Hematopoietic multipotent progenitor cell treated with erythropoietin and hydrocortisone succinate and interleukin-3 and kit ligand, for 17 days (in vitro differentiated cells): Measurements from ENCODE around the gene GPSM1.
"Not testable (repeated sequence)": the region's sequence is repeated elsewhere in the genome, so short reads cannot be mapped to it uniquely, and the experiment has no call there.

Source experiments
- DNase-seq: peaks from one replicate; pipeline ENCODE4 v3.0.0-alpha.2; 2015; ENCODE audit warnings: low spot score

The GPSM1 gene

DNA sequence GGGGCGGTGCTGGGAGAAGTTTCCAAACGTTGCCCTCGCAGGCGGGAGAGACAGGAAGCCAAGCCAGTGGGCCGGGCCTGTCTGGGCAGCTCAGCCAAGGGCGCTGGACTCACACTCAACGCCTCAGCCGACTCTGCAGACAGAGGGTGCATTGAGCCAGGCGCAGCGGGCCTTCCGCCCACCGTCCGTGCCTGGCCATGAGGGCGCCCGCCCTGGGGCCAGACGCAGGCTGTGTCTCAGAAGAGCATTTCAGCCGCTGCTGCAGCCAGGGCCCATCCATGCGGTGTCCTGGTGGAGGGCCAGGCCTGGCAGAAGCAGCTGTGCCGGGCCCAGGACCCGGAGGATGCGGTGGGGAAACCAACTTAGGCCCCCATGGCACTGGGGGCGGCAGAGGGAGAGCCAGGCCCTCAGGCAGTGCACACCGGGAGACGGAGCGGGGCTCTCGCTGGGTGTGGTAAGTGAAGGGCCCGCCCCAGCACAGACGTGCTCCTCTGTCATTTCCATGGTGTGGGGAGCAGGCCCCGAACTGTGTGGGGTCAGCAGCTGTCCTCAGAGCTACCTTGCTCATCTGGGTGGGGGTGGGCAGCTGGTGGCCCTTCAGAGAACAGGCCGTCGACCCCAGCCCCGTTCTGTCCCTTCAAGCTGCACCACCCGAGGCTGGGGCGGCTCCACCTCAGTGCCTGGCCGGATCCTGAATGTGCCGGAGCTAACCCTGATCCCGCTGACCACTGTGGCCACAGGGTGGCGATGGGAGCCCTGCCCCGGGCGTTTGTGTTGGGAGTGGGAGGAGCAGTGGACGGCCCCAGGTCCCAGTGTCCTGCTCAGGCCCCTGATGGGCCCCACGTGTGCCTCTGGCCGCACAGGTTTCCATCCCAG is 18.2 kb downstream of the GPSM1 start:
- DNase-seq, result no peak

DNA sequence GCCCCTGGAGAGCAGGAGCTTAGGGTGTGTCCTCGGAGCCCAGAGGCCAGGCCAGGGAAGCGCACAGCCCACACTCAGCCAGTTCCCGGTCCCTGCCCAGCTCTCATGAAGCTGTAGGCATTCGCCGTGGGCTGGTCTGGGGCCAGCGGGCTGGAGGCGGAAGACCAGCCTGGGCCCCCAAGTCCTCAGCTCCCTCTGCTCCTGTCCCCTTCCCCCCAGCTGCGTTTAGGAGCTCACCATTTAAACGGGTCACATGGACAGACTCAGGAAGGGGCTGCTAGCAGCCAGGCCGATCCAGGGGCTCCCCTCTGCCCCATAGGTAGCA is 18.8 kb downstream of the GPSM1 start:
- no peak for DNase-seq

DNA sequence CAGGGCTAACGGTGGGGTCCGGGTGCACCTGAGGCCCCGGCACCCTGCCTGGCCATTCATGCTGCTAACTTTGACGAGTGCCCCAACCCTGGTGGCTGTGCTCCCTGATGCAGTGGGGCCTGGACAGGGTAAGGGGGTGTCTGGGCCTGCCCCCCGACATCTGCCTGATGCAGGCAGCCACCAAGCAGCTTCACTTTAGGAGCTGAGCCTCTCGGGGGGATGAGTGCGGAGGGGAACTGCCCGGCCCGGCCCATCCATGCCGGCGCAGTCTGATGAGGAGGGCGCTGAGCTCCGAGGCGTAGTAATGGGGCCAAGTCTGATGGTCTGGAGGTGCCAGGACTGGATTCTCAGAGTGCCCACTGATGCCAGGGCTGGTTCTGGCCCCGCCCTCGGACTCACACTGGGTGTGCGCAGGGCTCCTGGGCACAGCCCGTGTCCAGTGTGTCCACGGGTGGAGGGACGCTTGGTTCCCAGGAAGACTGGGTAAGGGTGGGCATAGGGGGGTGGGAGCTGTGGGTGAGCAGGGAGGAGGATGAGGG is 19.7 kb downstream of the GPSM1 start:
- DNase-seq, result no peak

DNA sequence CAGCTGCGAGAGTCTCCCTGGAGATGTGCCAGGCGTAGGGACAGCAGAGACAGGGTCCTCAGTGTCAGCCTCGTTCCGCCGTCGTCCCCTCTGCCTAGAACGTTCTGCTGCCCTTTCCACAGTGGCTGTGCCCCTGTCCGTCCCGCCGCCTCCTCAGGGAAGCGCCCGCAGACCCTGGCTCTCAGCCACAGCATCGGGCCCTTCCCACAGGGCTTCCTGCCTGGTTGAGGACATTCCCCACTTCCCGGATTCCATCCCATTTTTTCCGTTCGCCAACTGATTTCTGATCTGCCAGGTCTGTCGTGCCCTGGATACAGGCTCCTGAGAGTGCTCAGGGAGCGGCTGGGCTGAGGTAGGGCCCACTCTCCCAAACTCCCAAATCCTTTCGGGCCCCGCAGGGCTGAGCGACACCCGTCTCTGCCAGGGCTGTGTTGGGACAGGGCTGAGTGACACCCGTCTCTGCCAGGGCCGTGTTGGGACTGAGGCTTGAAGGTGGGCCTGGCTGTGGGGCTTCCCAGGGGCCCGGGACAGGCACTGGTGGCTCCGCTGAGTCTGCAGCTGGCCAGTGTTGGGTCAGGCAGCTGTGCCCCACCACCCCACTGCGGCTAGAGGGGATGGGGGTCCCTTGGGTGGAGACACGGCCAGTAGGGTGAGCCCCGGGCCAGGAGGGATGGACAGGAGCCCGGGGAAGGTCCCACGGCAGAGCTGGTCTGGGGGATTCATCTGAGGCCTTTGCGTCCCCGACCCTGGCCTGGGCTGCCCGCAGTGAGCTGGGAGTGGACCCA is 20.3 kb downstream of the GPSM1 start:
- DNase-seq, result no peak

DNA sequence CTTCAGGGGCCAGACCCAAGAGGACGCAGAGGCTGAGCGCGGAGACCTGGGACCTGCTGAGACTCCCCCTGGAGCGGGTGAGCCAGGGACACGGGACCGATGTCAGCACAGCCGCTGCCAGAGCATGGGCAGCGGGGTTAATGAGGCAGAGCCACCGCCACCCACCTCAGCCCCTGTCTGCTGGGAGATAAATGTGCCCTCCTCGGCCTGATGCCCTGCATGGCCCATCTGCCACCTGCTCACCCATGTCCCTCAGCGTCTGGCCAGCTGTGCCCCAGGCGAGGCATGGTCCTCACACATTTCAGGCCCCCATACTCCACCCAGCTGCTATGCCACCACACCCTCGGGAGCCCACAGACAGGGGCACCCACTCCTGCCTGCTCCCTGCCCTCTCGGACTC is 21.4 kb downstream of the GPSM1 start:
- DNase-seq, result no peak

DNA sequence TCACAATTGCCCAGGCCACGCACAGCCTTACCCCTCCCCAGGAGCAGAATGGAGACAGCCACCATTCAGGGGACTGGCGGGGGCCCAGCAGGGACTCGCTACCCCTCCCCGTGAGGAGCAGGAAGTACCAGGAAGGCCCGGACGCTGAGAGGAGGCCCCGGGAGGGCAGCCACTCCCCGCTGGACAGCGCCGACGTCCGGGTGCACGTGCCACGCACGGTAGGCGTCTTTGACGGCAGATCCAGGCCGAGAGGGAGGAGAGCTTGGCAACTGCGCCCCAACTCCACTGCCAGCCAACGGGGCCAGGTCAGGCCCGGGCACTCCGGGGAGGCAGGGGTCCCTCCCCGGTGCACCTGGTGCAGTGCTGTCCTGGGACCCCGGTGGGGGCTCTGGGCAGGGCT is 22.2 kb downstream of the GPSM1 start:
- no peak for DNase-seq

DNA sequence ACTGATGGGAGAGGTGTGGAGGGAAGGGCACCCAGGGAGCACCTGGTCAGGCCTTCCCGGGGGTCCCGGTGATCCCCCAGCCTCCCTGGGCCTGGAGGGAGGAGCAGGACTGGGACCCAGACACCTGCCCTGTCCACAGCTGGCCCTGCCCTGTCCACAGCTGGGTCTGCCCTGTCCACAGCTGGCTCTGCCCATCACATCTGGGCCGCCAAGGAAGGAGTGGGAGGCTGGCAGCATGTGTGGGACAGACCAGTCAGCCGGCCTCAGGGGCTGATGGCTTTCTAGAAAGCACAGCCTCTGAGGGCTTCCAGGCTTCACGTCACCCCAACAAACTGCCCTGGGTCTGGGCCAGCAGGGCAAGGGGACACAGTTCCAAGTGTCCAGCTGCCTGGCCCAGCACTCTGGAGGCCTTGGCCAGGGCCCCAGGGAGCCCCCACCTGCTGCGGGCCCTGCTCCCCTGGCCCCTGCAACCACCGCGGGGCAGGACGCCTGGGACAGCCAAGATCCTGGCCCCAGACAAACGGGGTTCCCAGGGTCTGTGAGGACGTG is 24.0 kb downstream of the GPSM1 start:
- no peak for DNase-seq

DNA sequence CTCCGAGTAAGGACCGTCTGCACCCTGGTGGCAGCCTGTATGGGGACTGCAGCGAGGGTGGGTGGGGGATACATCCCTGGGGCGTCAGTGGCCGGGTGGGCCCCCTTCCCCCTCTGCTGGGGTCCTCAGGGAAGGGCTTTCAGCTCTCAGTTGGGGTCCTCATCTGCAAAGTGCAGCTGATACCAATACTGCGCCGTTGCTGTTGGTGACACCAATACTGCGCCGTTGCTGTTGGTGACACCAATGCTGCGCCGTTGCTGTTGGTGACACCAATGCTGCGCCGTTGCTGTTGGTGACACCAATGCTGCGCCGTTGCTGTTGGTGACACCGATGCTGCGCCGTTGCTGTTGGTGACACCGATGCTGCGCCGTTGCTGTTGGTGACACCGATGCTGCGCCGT is 24.5 kb downstream of the GPSM1 start:
- DNase-seq, result not testable (repeated sequence)

DNA sequence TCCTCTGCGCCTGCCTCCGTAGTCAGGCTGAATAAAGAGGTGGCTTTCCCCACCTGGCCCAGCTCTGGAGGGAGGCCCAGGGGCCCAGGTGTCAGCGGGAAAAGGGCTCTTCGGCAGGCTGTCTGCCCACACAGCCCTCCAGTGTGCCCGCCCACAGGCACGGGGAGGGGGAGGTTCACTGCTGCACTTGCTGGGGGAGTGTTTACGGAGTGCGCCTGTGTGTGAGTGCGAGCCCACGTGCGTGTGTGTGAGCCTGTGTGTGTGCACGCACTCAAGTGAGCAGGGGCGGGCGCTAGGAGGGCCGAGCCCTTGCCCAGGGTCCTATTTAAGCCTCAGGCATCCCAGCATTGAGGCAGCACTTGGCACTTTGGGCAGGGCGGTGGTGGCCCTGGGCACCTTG is 25.3 kb downstream of the GPSM1 start:
- DNase-seq, result no peak

DNA sequence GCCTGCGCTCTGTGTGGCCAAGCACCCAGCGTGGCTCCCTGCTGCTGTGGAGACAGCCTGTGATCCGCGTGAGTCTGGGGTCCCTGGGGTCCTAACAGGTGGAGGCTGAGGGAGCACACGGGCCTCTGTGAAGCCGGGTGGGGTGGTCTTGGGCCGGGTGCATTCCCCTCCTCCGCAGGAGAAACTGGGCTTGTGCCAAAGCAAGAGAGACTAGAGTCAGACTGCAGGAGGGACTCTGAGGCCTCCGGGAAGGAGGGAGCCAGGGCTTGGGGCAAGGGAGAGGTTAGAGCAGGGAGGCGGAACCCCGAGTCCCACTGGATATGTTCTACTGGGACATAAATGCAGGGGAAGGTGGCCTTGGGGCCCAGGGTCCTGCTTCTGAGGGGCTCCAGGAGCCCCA is 25.7 kb downstream of the GPSM1 start:
- DNase-seq, result no peak

DNA sequence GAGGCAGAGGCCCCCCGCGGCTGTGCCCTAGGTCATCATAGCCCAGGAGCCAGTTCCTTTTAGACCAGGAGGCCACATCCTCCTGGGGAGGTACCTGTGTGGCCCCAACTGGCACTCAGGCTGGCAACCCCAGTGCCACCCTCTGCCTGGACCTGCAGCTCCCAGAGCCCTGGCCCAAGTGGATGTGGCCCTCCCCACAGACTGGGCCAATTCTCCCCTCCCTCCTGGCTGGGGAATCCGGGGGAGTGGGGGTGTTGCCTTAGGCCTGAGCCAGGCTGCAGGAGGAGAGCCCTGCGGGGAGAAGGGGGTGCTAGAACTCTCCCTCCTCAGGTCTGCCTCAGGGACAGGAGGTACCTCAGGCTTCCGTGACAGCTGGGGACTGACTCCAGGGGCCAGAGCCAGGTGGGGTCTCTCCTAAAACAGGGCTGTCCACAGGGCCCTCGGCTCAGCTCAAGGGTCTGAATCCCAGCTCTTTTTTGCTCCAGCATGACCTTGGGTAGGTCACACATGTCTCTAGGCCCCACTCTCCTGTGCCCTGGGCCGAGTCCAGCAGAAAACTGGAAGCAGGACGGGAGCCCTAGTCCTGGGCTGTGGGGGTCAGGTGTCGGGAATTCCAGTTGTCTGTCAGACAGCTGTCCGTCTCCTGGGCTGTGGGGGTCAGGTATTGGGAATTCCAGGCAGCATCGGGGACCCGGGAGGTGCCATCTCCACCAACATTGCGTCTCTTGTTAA is 26.6 kb downstream of the GPSM1 start:
- no peak for DNase-seq

DNA sequence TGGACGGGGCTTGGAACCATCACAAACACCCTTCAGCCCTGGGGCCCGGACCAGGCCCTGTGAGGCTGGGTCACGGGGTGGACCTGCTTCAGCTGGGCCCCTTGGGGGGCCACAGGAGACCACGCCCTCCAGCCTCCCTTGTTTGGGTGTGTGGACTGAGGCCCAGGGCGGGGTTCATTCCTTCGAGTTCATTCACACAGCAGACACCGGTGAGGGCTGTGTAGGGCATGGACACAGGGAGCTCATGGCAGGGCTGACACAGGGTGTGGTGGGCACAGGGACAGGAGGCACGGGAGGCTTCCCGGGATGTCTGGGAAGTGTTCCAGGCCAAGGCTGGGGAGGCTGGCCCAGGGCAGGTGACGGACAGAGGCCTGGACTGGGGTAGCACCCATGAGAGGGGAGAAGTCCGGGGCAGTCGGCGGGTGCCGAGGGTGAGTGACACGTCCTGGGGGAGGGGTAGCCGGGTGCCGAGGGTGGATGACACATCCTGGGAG is 27.3 kb downstream of the GPSM1 start:
- DNase-seq, result no peak

DNA sequence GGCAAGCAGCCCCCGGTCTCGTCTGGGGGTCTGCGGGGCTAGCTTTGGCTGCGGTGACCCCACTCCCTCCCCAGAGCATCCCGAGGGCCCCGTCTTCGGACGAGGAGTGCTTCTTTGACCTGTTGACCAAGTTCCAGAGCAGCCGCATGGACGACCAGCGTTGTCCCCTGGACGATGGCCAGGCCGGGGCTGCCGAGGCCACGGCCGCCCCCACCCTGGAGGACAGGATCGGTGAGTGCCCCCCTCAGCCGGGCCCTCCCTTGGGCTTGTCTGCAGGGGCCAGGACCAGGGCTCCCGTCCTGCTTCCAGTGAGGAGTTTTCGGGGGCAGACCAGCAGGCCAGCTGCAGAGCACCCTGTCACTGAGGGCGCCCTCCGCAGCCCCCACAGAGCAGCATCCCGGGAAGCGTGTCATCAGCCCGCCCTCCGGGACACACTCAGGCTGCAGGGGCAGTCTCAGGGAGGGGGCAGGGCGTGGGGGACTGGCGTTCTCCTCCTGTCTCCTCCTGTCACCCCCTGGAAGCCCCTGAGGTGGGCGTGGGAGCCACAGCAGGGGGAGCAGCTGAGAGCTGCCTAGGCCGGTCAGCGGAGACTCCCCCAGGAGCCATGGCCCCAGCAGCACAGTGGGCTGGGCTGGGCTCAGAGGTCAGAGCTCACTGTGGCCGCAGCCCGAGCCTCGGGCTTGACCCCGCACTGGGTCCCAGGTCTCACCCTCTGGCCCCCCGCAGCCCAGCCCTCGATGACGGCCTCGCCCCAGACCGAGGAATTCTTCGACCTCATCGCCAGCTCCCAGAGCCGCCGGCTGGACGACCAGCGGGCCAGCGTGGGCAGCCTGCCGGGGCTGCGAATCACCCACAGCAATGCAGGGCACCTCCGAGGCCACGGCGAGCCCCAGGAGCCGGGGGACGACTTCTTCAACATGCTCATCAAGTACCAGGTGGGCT is 28.5 kb downstream of the GPSM1 start:
- DNase-seq, result no peak

DNA sequence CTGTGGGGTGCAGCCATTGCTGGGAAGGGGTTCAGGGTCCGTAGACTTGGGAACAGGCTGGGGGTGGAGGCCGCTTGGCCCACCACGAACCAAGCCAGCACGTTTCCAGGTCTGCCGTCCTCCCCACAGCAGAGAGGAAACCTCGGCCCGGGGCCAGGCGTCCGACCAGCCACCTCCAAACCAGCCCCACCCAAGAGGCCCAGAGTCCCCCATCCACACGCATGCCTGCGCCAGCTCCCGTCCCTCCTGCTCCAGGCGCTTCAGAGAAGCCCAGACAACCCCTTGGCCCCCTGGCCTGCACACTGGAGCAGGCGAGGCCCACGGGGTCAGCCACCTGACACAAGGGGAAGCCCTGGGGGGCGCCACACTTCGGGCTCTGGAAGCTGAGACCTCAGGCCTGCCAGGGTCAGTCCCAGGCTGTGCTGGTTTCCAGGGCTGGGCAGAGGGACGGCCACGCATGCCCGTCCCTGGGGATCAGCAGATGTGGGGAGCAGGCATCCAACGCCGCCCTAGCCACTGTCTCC is 29.9 kb downstream of the GPSM1 start:
- DNase-seq, result no peak

DNA sequence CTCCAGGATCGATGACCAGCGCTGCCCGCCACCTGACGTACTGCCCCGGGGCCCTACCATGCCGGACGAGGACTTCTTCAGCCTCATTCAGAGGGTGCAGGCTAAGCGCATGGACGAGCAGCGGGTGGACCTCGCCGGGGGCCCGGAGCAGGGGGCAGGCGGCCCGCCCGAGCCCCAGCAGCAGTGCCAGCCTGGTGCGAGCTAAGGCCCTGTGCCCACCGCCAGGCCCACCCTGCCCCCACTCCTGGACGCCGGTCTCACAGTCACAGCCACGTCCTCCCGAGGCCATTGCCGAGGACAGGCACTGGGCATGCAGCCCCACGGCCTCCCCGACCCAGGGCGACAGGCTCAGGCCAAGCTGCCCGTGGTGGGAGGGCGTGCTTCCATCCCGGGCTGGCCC is 30.7 kb downstream of the GPSM1 start:
- DNase-seq, result no peak

DNA sequence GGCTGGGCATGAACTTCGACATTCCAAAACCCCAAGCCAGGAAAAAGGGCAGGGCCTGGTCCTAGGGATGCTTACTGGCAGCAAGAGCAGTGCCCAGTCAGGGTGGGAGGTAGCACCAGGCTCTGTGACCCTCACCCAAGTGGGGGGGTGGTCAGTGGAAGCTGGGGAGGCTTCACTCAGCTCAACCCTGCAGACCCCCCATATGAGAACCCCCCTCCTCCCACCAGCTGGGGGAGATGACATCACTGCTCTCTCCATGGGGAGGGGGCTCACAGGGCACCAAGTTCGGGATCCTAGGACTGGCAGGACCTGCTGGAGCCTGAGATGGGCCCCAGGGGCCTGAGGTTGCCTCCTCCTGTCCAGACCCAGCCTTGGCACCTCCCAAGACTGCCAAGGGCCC is 31.5 kb downstream of the GPSM1 start:
- DNase-seq, result no peak

DNA sequence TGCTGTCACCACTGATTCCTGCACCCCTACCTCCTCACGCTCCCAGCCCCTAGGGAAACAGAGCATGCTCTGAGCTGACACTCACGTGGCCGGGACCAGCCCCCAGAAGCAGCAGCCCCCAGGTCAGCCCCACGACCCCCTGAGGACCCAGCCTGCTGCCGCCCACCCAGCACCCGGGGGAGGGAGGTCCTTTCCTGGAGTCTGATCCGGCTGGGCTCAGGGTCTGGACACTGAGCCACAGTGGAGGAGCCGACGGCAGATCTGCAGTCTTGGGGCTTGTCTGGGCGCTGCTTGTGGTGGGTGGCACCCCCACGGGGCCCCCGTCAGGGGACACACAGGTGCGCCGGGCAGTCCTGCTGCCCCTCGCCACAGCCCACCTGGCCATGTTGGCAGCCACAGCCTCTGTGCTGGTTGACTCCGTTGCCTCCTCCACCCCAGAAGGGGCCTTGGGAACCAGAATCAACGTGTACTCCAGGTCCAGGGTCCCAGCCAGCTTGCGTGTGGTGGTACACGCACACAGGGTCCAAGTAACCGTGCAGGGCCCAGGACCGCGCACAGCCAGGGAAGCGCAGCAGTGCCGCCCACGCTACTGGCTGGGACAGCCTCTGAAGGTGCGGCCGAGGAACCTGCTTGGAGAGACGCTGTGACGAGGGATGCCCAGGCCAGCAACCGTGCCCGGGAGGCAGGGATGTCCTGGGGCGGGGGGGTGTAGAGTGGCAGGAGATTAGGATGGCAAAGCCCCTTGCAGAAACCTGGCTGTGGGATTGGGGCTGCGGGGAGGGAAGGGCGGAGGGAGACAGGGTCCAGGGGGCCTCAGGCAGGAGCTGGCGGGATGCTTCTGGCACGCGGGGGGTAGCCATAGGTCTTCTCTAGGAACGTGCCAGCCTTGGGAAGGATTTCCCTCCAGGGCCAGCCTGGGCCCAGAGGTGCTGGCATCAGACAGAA is 32.7 kb downstream of the GPSM1 start:
- DNase-seq, result no peak

DNA sequence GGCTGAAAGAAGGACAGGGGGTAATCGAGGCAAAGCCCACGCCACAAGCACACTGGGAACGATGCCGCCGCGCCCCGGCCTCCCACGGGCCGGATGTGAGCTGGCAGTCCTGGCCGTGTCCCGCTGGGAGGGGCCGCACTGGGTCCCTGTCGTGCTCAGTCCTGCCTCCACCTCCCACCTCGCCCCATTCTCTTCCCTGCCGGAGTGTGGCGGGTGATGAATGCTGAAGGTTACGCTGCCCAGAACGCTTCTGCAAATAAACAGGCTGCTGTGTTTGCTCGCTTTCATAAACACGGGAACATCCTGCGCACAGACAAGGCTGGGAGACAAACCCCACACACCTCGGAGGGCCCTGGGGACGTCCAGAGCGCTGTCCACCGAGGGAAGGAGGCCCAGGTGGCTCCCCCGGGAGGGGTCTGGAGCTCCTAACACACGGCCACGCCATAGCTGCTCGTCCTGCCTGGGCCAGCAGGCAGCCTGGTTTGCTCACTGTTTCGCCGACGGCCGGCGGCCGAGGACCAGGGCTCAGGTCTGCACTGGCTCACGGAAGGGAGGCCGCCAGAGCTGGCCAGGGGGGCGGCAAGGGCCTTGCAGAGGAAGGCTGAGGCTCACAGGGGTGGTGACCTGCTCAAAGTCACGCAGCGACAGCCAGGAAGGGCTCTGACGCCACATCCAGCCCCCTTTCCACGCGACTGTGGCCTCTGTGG is 33.9 kb downstream of the GPSM1 start:
- DNase-seq, result no peak
